ENCODE results near the gene TSPAN9. TPM values are rescaled to one million over a fixed set of nuclear protein-coding genes. Genes with fewer than 3 reads are reported as not detected.

Gene TSPAN9
- total RNA-seq, 1 donor from 2014 or later, result 20.5 TPM

DNA sequence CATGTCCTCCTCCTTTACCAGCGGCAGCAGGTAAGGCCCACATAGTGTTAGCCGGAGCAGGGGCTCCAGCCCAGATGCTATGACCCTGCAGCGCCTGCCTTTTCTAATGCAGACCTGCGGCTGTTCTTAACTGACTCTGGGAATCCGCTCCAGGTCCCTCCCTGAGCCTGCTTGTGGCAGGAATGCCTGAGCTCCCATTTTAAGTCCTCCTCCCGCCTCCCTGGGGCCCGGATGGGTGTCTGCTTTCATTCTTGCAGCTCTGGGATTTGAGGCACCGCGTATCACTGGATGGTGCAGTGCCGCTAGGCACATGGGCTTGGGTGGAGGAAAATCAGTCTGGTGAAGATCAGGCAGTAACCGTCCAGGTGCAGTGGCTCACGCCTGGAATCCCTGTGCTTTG lies 7.6 kb downstream of the TSPAN9 start:
- H3K4me3 ChIP-seq (ENCODE audit: low read depth, low read length), result no peak overlapping the region
- TF ChIP-seq, protein P1, sequence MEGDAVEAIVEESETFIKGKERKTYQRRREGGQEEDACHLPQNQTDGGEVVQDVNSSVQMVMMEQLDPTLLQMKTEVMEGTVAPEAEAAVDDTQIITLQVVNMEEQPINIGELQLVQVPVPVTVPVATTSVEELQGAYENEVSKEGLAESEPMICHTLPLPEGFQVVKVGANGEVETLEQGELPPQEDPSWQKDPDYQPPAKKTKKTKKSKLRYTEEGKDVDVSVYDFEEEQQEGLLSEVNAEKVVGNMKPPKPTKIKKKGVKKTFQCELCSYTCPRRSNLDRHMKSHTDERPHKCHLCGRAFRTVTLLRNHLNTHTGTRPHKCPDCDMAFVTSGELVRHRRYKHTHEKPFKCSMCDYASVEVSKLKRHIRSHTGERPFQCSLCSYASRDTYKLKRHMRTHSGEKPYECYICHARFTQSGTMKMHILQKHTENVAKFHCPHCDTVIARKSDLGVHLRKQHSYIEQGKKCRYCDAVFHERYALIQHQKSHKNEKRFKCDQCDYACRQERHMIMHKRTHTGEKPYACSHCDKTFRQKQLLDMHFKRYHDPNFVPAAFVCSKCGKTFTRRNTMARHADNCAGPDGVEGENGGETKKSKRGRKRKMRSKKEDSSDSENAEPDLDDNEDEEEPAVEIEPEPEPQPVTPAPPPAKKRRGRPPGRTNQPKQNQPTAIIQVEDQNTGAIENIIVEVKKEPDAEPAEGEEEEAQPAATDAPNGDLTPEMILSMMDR (conservative IDR thresholded peaks at IDR 0.05; ENCODE audit: low read depth, low read length), result no peak
- no peak for DNase-seq (ENCODE audit: low read depth)

DNA sequence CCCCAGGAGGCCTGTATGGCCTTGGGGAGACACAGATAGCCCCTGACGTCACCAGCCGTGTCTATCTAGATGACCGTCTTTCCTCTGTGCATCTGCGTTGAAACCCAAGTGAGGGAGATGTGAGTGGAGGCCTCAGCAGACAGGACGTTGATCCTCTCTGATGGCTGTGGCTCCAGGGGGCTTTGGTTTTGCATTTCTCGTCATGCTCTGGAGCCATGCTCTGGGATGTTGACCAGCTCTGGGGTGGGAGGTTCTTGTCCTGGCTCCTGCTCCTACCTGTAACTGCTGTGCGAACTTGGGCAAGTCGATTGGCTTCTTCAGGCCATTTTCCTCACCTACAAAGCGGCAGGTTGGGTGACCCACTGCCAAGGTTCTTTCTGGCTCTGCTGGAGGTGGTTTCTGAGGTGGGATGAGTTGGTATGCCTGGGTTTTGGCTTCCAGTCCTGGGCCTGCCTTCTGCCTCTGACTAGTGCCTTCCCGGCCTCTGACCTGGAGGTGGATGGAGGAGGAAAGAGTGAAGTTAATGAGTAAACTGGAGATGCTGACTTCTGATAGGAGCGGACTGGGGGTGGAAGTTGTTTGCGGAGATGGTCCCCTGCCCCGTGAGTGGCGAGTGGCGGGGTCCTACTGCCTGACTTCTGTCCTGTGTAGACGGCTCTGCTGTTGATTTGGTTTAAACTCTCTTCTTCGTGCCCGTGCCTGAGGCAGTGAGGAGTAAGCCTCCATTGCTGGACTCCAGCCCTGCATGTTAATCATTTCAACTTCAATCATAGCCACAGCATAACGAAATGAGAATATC lies 8.4 kb downstream of the TSPAN9 start:
- TF ChIP-seq, protein P1 (conservative IDR thresholded peaks at IDR 0.05; ENCODE audit: low read depth, low read length), result no peak
- DNase-seq (ENCODE audit: low read depth), result no peak
- peak overlapping the region; percentile 31 for H3K4me3 ChIP-seq (ENCODE audit: low read depth, low read length)

DNA sequence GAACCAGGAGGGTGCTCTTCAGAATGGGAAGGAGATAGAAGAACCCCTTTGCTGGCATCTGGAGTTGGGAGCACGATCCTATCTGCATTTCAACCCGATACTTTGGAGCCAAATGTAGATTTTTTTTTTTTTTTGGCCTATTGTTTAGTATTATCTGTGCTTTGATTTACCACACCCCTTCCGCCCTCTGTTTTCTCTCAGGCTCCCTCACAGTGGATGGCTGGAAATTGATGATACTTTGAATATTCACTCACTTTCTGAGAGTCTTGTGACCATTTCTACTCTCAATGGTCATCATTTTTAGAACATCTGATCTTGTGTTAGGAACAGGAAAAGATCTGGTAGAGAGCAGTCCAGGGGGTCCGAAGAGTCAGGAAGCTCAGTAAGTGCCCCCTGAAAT lies 9.0 kb downstream of the TSPAN9 start:
- TF ChIP-seq, protein P1 (conservative IDR thresholded peaks at IDR 0.05; ENCODE audit: low read depth, low read length), result no peak
- no peak for DNase-seq (ENCODE audit: low read depth)
- peak overlapping the region; percentile 31 for H3K4me3 ChIP-seq (ENCODE audit: low read depth, low read length)

DNA sequence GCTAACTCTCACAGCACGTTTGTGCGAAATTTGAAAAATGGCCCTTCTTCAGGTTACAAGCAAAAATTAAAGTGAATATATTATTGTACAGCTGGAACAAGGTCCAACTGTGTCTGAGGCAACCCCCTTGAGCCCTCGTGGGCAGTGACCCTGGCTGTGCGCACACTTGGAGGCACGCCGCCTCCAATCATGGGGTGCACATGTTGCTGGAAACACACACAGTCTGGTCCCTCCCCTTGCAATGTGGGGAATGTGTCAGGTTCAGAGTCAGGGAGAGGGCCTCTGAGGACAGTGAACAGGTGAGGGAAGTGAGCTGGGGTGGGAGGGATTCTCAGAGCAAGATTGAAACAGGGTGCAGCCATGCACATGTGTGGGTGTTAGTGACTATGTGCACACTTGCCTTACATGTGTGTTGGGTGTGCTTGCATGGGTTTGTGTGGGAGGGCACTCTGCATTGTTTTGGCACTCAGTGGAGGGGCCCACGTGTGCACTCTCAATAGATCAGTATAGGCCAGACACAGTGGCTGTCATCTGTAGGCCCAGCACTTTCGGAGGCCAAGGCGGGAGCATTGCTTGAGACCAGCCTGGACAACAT lies 9.6 kb downstream of the TSPAN9 start:
- TF ChIP-seq, protein P1 (conservative IDR thresholded peaks at IDR 0.05; ENCODE audit: low read depth, low read length), result no peak
- no peak for DNase-seq (ENCODE audit: low read depth)

DNA sequence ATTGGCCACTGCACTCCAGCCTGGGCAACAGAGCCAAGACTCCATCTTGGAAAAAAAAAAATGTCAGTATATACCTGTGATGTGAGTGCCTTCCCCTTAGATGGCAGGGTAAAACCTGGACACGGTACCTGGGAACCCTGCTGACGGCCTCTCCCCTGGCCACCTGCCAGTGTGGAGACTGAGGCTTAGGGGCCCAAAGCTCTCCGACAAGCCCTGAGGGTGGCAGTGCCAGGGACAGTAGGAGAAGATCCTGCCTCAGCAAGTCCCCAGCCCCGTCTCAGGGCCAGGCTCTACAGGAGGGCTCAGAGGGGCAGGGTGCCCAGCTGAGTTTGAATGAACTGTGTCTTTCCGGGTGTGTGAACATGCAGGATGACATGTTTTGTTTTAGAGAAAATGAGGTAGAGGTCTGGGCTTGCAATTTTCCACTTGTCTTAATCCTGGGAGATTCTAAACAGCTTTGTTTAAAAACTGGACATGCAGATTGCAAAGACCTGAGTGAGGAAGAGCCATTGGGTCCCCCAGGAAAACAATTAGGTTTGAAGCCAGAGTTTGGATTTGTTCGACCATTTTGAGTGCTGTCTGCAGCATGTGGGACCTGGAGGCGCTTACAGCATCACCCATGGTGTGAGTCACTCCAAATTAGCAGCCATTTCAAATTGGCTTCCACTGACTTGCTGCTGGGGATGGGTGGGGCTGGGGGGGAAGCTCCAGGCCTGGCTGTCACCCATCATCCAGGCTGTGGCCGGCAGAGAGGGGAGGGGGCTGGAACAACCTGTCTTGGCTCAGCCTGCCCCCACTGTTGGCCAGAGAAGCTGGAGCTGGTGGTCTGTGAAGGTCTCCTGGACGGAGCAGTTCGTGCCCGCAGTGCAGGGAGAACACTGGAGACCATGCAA lies 10.8 kb downstream of the TSPAN9 start:
- TF ChIP-seq, protein P1 (conservative IDR thresholded peaks at IDR 0.05; ENCODE audit: low read depth, low read length), result no peak
- H3K4me3 ChIP-seq (ENCODE audit: low read depth, low read length), result no peak overlapping the region
- no peak for DNase-seq (ENCODE audit: low read depth)

More for the DNA sequence above, 9.6 kb downstream of the TSPAN9 start:
- H3K4me3 ChIP-seq (ENCODE audit: low read depth, low read length), result no peak overlapping the region

DNA sequence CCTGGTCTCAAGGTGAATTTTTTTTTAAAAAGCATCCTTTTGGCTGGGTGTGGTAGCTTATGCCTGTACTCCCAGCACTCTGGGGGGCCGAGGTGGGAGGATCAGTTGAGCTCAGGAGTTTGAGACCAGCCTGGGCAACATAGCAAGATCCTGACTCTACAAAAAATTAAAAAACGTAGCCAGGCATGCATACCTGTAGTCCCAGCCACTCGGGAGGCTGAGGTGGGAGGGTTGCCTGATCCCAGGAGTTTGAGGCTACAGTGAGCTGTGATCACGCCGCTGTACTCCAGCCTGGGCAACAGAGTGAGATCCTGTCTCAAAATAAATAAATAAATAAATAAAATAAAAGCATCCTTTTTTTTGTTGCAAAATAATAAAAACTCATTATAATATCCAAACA lies 12.4 kb downstream of the TSPAN9 start:
- TF ChIP-seq, protein P1 (conservative IDR thresholded peaks at IDR 0.05; ENCODE audit: low read depth, low read length), result no peak
- DNase-seq (ENCODE audit: low read depth), result no peak
- no peak overlapping the region for H3K4me3 ChIP-seq (ENCODE audit: low read depth, low read length)
